ENCODE measurements around the gene LRP2. TPM values are rescaled to one million over a fixed set of nuclear protein-coding genes. Genes with fewer than 3 reads are reported as not detected.

The LRP2 gene
- total RNA-seq, 2 donors from 2014 or later = 0.05 TPM; not detected in 1

Other genes with a start within 250 kb of the LRP2 start
- gene BBS5, start 117.0 kb upstream of the LRP2 start, total RNA-seq = 1 to 10 TPM; 3.7 to 5.7 TPM
- gene KLHL41, start 147.2 kb upstream of the LRP2 start, total RNA-seq = not detected
- gene FASTKD1, start 211.3 kb upstream of the LRP2 start, total RNA-seq = 10 to 100 TPM; 37.7 to 61.7 TPM
- 10 to 100 TPM; 42.8 to 66.4 TPM for gene PPIG, start 221.8 kb upstream of the LRP2 start, total RNA-seq

All from natural killer cell treated with Interleukin-12 subunit alpha and Interleukin-12 subunit beta and Interleukin-15 and Interleukin-18, amount 100 ng/mL, for 72 hours (primary cell).